Stimulated activated CD8-positive, alpha-beta memory T cell treated with anti-CD3 and anti-CD28 coated beads, Interleukin-15, amount 100 ng/mL, for 1 hour (primary cell): Measurements from ENCODE around the gene ELMO1.

Experiments used
- DNase-seq: peaks from one replicate; pipeline ENCODE4 v3.0.0-alpha.2; 2020; ENCODE audit warnings: low read depth

Gene ELMO1

GRCh38 chr7:36910401-36910800, 538.3 kb downstream of the ELMO1 start:
- no peak for DNase-seq

- DNase-seq, result no peak
Measured at GRCh38 chr7:36906956-36907635, 541.6 kb downstream of the ELMO1 start.

- DNase-seq, result no peak
Measured at GRCh38 chr7:36906448-36906847, 542.2 kb downstream of the ELMO1 start.

GRCh38 chr7:36905841-36906240, 542.8 kb downstream of the ELMO1 start:
- DNase-seq, result no peak

- DNase-seq, result no peak
Measured at GRCh38 chr7:36904802-36905201, 543.9 kb downstream of the ELMO1 start.

GRCh38 chr7:36904101-36904500, 544.6 kb downstream of the ELMO1 start:
- no peak for DNase-seq

GRCh38 chr7:36900988-36901710, 547.5 kb downstream of the ELMO1 start:
- DNase-seq, result no peak

GRCh38 chr7:36898186-36898585, 550.5 kb downstream of the ELMO1 start:
- no peak for DNase-seq

GRCh38 chr7:36896956-36897590, 551.6 kb downstream of the ELMO1 start:
- DNase-seq, result no peak

- no peak for DNase-seq
Measured at GRCh38 chr7:36896418-36896817, 552.2 kb downstream of the ELMO1 start.

GRCh38 chr7:36895192-36895591, 553.5 kb downstream of the ELMO1 start:
- no peak for DNase-seq

- DNase-seq, result no peak
Measured at GRCh38 chr7:36894190-36894589, 554.5 kb downstream of the ELMO1 start.

- no peak for DNase-seq
Measured at GRCh38 chr7:36889182-36889581, 559.5 kb downstream of the ELMO1 start.

- DNase-seq, result no peak
Measured at GRCh38 chr7:36887969-36888368, 560.7 kb downstream of the ELMO1 start.

- DNase-seq, result no peak
Measured at GRCh38 chr7:36887233-36887632, 561.4 kb downstream of the ELMO1 start.

- no peak for DNase-seq
Measured at GRCh38 chr7:36884910-36885309, 563.8 kb downstream of the ELMO1 start.

- no peak for DNase-seq
Measured at GRCh38 chr7:36884351-36884750, 564.3 kb downstream of the ELMO1 start.

GRCh38 chr7:36881233-36881874, 567.3 kb downstream of the ELMO1 start:
- DNase-seq, result no peak

- no peak for DNase-seq
Measured at GRCh38 chr7:36880108-36880507, 568.6 kb downstream of the ELMO1 start.

GRCh38 chr7:36879021-36879420, 569.6 kb downstream of the ELMO1 start:
- DNase-seq, result no peak

GRCh38 chr7:36878288-36878687, 570.4 kb downstream of the ELMO1 start:
- no peak for DNase-seq

- DNase-seq, result no peak
Measured at GRCh38 chr7:36875794-36876193, 572.9 kb downstream of the ELMO1 start.

- no peak for DNase-seq
Measured at GRCh38 chr7:36874041-36874440, 574.6 kb downstream of the ELMO1 start.
